NCI-H774 (cell line): Measurements from ENCODE around the gene MTMR11.
A peak's percentile ranks its signal among the peaks of the same experiment; 100 is the strongest.

Source experiments
- DNase-seq: peaks from one replicate; lab custom pipeline; 2025; lab: John Stamatoyannopoulos, UW

The MTMR11 gene

DNA sequence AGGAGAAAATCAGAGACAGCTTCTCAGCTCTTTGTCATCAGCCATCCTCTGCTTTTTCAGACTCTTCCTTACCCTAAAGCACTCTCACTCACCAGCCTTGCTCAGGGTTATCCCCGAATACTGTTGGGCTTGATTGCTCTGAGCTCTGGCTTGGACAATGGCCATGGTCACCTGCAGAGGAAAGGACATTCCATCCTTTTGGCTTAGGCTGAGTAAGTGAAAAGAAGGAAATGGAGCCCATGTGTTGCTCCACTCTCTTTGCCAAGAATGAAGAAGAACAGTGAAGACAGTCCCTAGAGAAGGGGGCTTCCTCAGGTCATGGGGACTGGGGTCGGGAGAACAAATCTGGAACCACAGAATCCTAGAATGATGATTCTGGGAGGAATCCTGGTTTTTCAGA, 2.3 kb downstream of the MTMR11 start:
- no peak for DNase-seq

DNA sequence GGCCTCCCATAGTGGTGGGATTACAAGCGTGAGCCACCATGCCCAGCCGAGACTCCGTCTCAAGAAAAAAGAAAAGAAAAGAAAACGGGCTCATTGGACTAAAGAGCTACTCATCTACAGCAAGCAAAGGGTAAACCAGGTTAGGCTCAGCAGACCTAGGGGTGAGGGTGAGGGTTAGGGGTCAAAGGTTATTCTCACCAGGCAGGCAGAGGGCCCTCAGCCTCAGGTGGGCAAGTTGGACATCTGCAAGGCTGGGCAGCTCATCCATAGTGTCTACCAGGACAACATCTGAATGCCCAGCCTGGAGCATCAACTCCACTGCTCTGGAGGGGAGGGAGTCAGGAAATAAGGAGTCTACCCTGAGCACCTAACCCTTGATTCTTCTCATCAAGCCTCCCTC, 3.5 kb downstream of the MTMR11 start:
- DNase-seq = no peak

DNA sequence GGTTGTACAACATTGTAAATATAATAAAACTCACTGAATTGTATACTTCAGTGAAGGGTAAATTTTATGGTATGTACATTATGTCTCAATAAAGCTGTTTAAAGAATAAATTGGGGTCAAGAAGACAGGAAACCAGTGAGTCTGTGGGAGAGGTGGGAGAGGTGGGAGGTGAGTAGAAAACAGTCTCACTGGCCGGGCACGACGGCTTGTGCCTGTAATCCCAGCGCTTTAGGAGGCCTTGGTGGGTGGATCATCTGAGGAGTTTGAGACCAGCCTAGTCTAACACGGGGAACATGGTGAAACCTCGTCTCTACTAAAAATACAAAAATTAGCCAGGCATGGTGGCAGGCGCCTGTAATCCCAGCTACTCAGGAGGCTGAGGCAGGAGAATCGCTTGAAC, 4.2 kb downstream of the MTMR11 start:
- no peak for DNase-seq

DNA sequence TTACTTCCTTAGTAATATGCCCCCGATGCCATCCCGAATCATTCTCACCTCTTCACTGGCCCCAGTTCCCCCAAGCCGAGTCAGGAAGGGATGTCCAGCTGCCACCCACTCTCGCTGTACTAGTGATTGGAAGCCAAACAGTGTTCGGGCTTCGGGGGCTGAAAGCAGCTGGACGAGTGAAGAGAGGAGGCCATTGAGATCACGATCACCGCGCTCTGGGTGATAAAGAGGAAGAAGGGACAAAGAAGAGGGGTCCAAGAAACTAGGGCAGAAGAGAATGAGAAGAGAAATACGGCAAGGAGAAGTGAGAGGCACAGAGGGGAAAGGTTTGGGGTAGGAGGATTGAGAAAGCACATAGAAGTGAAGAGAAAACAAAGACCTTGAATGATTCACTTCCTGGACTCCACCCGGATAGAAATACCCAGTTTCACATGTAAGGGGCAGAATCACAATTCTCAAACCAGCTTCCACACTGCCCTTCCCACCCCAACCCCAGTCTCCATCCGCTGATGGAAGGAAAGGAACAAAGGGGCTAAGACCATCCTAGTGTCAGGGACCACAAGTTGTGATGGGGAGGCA, 5.4 kb downstream of the MTMR11 start:
- DNase-seq = no peak

DNA sequence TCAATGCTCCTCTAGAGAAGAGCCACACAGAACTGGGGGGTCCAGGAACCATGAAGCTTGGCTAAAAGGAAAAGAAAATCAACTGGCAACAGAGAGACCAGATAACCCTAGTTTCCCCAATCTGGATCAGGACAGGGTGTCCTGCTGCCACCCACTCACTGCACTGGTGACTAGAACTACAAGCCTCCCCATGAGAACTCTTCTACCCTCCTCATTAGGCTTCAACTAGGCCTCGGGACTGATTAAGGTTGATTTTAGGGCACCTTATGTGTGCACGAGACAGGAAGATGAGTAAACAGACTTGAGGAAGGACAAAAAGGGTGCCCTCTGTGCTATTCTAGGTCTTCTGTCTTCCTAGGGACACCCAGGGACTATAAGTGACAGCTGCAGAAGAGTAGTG, 6.8 kb downstream of the MTMR11 start:
- no peak for DNase-seq

DNA sequence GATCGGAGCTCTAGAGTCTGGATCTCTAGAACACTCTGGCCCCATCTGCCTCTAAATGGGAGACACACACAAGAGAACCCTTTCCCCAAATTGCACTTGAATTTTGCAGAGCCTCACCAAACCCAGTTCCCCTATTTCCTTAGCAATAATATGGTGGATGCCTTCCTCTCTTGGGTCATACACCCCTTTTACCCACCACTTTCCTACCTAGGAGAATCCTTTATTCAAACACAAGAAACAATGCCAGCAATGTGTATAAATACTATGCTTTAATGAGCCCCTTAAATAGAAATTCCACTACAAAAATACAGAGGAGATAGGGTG, 8.3 kb downstream of the MTMR11 start:
- DNase-seq = no peak

DNA sequence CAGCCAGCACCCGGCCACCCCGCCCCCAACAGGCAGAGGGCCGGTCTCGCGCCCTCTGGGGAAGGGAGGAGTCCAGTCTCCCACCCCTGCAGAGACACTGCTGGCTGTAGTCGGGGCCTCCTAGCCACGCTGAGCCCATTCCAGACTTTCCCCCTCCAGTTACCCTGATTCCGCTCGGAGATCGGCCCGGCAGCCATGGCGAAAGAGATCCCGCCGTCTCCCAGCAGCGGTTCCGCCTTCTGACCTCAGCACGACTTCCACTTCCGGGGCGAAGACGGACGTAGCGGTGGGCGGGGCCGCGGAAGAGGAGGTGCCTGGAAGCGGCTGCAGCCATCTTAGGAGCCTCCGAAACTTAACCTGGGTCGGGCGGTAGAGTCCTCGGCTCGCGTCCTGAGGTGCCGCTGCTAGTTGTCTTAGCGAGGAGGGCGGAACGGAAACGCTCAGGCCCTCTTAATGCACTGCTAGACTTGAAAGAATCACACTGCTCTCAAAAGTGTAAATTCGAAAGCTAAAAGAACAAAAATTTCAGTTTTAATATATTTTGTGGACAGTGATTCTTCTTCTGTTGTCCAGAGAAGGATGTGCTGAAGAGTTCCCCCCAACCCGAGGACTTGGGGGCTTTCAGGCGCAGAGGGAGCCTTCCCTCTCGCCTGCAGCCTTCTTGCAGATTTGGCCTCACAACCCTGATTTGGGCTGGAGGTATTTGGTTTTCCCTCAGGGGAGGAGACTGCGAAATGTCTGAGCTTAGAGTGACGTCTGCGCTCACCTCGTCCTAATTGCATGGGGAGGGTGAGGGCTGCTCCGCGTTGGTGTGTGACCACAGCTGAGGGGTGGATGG, 8.9 kb downstream of the MTMR11 start, which contains the start of gene SF3B4:
Gene SF3B4, minus strand, starts transcription at position 241 of the 838 bp plus-strand sequence. Its CDS starts 44 bp downstream, at position 197.
- peak; percentile 94 for DNase-seq

DNA sequence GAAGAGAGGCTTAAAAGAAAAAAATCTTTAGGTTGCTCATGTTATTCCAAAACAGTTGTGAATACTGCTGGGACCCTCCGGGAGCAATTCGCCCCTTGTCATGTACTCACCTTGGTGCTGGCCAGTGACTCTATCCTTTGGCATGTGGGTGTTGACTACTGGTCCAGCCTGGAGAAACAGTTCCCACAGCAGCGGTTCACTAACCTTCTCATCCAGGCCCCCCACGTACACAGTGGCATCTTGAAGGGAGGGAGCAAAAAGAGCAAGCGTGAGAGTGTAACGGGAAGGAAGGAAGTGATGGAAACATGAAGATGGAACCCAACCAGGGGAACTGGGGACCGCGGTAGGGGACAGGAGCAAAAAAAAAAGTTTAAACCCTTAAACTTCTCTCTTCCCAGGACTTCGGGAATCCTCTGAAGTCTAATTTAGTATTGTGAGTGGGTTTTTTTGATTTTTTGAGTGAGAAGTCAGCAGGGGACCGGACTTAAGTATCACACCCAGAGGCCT, 9.6 kb downstream of the MTMR11 start:
- DNase-seq = no peak

DNA sequence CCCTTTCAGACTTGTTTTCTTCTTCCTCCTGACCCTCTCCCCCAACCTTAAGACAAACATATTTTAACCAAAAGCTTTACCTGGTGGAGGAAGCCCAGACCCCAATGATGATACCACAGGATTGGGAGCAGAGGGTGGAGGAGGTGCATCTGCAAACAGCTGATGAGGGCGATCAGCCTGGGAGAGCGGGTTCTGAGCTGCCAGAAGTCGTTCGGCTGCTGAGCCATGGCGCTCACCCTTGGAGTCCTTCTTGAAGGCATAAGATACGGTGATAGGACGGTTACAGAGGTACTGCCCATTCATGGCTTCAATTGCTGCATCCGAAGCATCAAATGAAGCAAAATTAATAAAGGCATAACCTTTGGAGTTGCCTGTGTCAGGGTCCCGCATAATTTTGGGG, 10.4 kb downstream of the MTMR11 start:
- DNase-seq = no peak

DNA sequence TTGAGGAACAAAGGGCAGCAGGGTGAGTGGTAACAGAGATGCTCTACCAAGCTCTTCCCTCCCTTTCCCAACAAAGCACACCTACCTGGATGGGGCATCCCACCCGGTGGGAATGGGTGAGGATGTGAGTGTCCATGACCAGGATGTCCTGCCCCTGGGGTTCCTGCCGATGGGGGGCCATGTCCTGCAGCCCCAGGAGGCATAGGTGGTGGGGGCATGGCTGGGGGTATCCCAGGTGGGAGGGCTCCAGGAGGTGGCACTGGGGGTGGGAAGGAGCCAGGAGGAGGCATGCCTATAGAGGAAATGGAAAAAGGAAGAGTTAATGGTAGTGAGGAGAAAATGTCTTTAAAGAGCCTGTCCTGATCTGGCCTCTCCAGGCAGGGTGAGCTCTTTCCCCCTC, 10.9 kb downstream of the MTMR11 start:
- no peak for DNase-seq

DNA sequence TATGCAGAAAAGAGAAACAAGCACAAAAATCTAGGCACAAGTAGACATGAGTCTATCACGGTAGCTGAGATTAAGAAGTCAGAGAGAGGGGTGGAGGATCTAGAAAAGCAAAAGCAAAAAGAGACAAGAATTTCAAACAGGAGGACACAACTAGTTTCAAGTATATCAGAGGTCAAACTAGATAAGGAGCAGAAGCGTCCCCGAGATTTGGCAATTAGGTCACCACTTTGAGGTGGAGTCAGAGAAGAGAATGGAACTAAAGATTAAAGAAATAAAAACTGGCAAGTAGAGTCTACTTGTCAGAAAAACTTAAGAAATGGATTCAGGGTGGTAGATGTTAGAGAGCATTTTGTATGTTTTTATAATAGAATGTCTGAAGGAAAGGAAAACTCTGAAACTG, 11.3 kb downstream of the MTMR11 start:
- no peak for DNase-seq

DNA sequence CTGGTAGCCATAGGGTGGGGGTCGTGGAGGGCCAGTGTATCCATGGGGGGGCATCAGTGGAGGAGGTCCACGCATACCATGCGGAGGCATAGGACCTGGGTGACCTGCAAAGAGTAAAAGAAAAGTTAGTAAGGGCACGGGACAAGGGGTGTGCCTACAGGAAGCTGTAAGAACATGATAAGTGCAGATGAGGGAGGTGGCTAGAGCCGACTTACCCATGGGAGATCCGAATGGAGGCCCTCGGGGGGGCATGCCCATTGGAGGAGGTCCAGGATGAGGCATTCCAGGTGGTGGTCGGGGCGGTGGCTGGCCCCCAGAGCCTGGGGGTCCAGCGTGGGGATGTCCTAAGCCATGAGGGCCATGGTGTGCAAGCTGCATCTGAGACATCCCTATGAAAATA, 13.1 kb downstream of the MTMR11 start:
- DNase-seq = no peak

DNA sequence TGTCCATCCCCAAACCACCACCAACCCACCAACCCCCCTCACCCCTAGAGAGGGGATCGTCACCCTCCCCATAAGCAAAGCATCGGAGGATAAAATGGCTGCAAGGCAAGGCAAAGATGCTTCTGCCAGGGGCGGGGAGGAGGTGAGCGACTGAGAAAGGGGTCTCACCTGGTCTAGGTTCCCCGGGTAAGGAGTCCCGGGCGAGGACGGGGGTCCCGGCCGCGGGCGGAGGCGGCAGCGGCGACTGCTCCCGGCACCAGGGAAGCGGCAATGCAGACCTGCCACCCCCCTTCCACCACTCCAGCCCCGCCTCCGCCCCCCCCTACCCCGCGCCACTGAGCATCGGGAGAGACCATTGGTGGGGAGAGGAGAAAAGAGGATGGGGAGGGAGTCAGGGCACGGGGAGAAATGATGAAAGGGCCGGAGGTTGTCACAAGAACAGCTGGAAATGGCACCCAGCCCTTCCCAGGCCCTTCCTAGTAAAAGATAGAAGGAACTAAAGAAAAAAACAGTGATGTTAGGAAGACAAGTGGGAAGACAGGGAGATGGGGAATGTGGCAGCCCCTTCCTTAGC, 19.0 kb downstream of the MTMR11 start, which contains the start of gene SV2A:
Gene SV2A, minus strand, starts transcription at position 274 of the 574 bp plus-strand sequence. CDS start 4,004 bp downstream, outside the sequence.
- DNase-seq = peak; percentile 74

DNA sequence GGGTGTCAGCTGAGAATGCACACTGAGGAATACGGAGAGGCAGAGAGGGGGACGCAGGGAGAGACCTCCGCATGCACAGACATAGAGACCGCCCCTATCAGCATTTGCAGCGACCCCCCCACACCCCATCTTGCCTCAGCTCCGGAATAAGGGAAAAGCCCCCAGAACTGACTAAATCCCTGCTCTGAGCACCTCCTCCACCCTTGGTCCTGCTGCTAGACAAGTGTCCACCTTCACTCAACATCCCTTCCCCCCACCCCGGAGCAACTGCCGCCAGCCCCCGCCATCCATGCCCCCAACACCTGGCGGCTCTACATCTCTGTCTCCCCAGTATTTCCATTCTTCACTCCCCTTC, 19.8 kb downstream of the MTMR11 start:
- no peak for DNase-seq

DNA sequence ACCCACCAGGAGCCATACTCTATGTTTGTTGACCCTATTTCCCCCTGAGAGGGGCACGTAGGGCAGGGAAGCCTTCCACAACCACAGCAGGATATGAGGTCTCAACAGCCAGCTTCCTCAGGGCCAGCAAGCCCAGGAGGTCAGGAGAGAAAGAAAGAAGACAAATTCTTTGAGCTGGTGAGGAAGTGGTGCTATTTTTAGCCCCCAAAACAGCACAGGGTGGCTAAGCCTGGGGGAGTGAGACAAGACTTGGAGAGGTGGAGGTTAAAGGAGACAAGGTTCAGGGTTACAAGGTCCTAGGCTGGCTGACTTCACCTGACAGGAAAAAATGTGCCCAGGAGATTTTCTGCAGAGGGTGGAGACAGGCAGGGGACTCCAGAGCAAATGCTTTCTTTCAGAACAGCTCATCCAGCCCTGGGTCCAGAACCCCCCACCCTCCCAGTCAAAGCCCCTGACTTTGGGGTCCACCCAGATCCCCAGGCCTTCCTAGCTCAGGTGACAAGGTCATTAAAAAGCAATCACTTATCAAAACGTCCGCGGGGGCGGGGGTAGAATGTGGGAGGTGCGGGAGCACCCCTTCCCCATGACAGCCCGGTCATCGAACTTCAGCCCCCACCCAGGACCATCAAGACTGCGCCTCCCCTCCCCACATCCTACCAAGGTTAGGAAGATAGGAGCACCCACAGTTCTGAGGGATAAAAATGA, 20.3 kb downstream of the MTMR11 start:
- no peak for DNase-seq

DNA sequence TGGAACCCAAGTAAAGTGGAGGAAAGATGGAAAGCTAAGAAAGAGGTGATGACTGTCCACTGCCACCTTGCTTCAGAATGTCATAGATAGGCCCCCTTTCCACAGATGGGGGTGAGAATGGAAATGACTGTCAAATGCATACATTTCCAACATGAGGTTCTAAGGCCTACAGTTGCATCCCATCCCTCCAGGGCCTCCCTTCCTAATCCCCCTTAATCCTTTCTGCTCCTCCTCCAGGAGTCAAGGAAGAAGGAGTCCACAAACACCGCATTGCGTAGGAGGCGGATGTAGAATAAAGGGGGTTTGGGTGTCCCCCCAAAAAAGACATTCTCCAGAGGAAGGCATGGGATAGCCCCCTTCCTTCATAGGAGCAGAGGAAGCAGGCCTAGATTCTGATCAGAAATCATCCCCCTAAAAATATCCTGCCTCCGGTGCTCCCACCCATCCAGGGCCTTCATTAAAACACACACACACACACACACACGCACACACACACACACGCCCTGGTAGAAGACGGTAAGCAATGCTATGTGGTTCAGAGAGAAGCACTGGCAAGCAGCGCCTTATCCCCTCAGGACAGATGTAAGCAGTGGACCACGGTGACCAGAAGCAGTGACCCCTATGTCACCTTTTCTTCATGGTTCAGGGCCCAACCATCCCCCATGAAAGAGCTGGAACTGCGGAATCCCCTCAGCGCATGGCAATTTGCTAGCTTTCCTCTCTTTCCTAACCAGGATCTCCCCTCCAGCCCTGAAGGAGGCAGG, 21.1 kb downstream of the MTMR11 start:
- DNase-seq = no peak

DNA sequence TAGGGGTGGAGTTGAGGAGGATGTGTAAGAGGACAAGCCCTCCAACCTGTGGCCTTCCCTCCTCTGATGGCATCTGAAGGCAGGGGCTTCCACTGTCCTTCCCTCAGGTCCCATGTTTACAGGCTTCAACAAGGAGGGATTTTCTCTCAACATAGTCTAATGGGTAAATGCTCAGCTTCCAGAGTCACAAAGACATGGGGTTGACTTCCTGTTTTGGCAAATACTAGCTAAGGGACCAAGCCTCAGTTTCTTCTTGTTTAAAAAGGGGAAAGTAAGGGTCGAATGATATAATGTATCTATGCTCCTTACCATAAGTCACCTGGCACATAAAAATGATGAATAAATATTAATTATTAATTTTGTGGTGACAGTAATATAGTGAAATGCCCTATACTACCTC, 22.1 kb downstream of the MTMR11 start:
- DNase-seq = no peak

DNA sequence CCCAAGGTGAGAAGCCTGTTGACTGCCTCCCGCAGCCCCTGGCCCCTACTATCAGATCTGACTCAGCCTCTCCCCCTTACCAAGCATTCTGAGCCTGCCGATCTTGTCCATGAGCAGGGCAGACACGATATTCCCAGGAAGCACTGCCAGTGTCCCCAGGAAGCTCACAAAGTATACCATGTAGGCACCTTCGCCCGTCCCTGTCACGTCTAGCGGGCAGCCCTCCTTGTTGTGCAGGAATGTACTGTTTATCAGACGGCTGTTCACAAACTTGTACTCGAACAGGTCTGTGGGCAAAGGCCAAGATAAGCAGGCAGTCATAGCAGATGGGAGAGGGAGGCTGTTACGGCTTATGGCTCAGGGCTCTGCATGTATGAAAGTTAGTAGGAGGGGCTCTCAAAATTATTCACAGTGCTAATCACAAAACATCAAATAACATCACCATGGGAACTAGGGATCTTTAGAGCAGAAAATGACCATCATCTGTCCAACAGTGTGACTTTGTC, 30.1 kb downstream of the MTMR11 start:
- DNase-seq = no peak

DNA sequence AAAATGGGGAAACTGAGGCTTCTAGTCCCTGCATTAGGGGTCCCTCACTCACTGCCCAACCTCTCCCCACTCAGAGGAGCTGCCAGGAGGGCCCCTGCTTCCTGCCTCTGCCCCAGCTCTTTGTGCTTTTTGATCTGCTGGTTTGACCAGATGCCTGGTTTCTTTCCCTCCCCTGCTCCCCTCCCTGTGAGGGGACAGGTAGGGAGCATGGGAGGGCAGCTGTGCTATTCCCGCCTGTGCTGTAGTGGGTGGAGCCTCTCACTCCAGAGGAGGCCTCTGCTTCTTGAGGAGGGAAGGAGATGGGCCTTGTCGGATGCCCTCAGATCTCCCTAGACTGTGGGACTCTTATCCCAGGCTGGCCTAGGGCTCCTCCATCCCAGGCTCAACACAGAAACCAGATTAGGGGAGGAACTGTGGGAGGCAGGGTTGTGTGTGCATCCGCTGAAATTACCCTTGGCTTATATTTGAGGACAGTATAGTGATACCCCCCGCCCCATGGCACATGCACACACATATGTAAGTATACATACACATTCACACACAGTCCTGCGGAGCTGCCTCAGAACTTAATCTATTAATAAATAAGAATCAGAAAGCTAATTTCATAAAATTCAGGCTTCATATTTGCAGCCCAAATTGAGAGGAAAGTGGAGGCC, 32.7 kb downstream of the MTMR11 start:
- no peak for DNase-seq

DNA sequence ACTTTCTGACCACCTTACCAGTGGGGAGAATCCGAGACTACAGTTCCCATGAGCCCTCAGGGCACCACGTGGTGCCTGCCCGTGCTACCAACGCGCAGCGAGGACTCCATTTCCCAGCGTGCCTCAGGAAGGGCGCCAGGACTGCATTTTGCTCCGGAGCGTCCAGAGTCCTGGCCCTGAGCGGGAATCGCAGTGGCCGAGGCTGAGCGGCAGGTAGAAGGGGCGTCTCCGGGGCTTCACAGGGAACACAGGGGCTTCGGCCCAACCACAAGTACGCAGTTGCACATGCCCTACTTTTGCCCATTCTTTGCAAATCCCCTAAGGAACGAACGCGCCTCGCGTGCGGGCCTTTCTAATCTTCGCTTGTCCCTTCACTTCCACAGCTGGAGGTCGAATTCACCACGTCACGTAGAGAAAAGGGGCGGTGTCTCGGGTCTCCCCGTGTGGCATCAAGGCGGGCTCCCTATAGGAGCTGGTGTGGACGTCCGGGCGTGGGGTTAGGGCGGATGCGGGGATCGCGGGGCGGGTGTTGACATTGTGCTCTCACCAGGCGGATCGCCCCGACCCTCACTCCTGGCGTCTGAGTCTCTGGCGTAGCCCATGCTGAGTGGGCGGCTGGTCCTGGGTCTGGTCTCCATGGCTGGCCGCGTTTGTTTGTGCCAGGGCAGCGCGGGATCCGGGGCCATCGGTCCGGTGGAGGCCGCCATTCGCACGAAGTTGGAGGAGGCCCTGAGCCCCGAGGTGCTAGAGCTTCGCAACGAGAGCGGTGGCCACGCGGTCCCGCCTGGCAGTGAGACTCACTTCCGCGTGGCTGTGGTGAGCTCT, 37.0 kb downstream of the MTMR11 start, which contains the start of gene BOLA1:
Gene BOLA1, plus strand, starts transcription at position 109 of the 825 bp plus-strand sequence. Its CDS starts 492 bp downstream, at position 601.
- peak; percentile 96 for DNase-seq
